GM23338 (cell line): ENCODE data around the gene TAB3. TPM values are rescaled to one million over a fixed set of nuclear protein-coding genes. Genes with fewer than 3 reads are reported as not detected.

Source experiments
- ATAC-seq: fragments of 200-7000 bp; cut with Tn5 transposase; 3 replicates; pipeline ENCODE4 v1.9.1; 2020
- DNase-seq: peaks from one replicate; pipeline ENCODE4 v3.0.0-alpha.2; 2015; ENCODE audit warnings: low spot score
- H2AFZ ChIP-seq: fragments of 200-600 bp; sonication (generic); 2 replicates; pipeline ENCODE4 v1.8.0; 2016; ENCODE audit warnings: antibody characterized with exemption, mild to moderate bottlenecking, moderate library complexity
- H3F3A ChIP-seq: fragments of 200-600 bp; sonication (generic); replicated peaks from 2 replicates; pipeline ENCODE4 v1.8.0; 2017; ENCODE audit warnings: antibody characterized with exemption, mixed run types, low read depth
- H3K27ac ChIP-seq: fragments of 200-600 bp; sonication (generic); 2 replicates; pipeline ENCODE4 v1.6.1; 2016; ENCODE audit warnings: low read depth
- H3K27me3 ChIP-seq: fragments of 200-600 bp; sonication (generic); 2 replicates; pipeline ENCODE4 v1.8.0; 2016; ENCODE audit warnings: mild to moderate bottlenecking, mixed run types, moderate library complexity; ENCODE audit not compliant: insufficient read depth
- H3K36me3 ChIP-seq: fragments of 200-600 bp; sonication (generic); 2 replicates; pipeline ENCODE4 v1.8.0; 2016; ENCODE audit warnings: mild to moderate bottlenecking; ENCODE audit not compliant: insufficient read depth
- H3K4me1 ChIP-seq: fragments of 200-600 bp; sonication (generic); 2 replicates; pipeline ENCODE4 v1.8.0; 2016; ENCODE audit warnings: mild to moderate bottlenecking, moderate library complexity; ENCODE audit not compliant: insufficient read depth
- H3K4me2 ChIP-seq: fragments of 200-600 bp; sonication (generic); 2 replicates; pipeline ENCODE4 v1.7.1; 2017; ENCODE audit warnings: mixed run types
- H3K4me3 ChIP-seq: fragments of 200-600 bp; sonication (generic); 2 replicates; pipeline ENCODE4 v1.6.1; 2016; ENCODE audit warnings: mixed run types
- H3K79me2 ChIP-seq: fragments of 200-600 bp; sonication (generic); replicated peaks from 2 replicates; pipeline ENCODE4 v1.8.0; 2017; ENCODE audit warnings: mild to moderate bottlenecking; ENCODE audit not compliant: insufficient read depth
- H3K9me2 ChIP-seq: fragments of 200-600 bp; sonication (generic); 2 replicates; pipeline ENCODE4 v1.8.0; 2017; ENCODE audit not compliant: insufficient read depth
- H4K20me1 ChIP-seq: fragments of 200-600 bp; sonication (generic); replicated peaks from 2 replicates; pipeline ENCODE4 v1.8.0; 2017; ENCODE audit warnings: mild to moderate bottlenecking; ENCODE audit not compliant: insufficient read depth
- H3K27ac Mint-ChIP-seq: 2 replicates; pipeline ENCODE4 v1.8.0; 2020; ENCODE audit warnings: inconsistent platforms, mild to moderate bottlenecking, moderate library complexity, mixed read lengths
- H3K27me3 Mint-ChIP-seq: 3 replicates; pipeline ENCODE4 v1.8.0; 2022; ENCODE audit warnings: low read depth, mild to moderate bottlenecking, moderate library complexity, mixed read lengths, inconsistent platforms; ENCODE audit not compliant: insufficient read depth, poor library complexity
- H3K36me3 Mint-ChIP-seq: 3 replicates; pipeline ENCODE4 v1.8.0; 2021; ENCODE audit warnings: low read depth, mild to moderate bottlenecking, inconsistent platforms, moderate library complexity, mixed read lengths
- H3K4me1 Mint-ChIP-seq: 3 replicates; pipeline ENCODE4 v1.8.0; 2020; ENCODE audit warnings: mild to moderate bottlenecking, inconsistent platforms, mixed read lengths
- H3K4me3 Mint-ChIP-seq: 3 replicates; pipeline ENCODE4 v1.8.0; 2021; ENCODE audit warnings: moderate library complexity, mild to moderate bottlenecking, inconsistent platforms, mixed read lengths
- H3K9me3 Mint-ChIP-seq: 3 replicates; pipeline ENCODE4 v1.8.0; 2020; ENCODE audit warnings: moderate library complexity, mild to moderate bottlenecking, inconsistent platforms, mixed read lengths
- EZH2phosphoT487 ChIP-seq: fragments of 200-600 bp; sonication (generic); IDR thresholded peaks from one replicate; pipeline ENCODE4 v1.8.1; 2018; ENCODE audit warnings: antibody characterized with exemption; ENCODE audit not compliant: unreplicated experiment
- POLR2AphosphoS5 ChIP-seq: IDR thresholded peaks from 2 replicates; pipeline ENCODE4 v1.6.1; 2016; ENCODE audit warnings: antibody characterized with exemption, low read depth
- STAT1 ChIP-seq: IDR thresholded peaks from one replicate; pipeline ENCODE4 v1.6.1; 2016; ENCODE audit warnings: antibody characterized with exemption; ENCODE audit not compliant: unreplicated experiment
- ZNF331 ChIP-seq: fragments of 250-450 bp; sonication (Bioruptor Pico); IDR thresholded peaks from 2 replicates; pipeline ENCODE4 v1.5.0; 2020; ENCODE audit warnings: low read depth, mild to moderate bottlenecking, moderate library complexity
- polyA plus RNA-seq: library from polyadenylated mRNA; unstranded; fragments of >200 nt; fragmentation: Nextera tagmentation; extraction: Ambion mirVana; gene quantifications from 2 replicates; pipeline ENCODE4 v1.2.1, GENCODE V29; 2016
- total RNA-seq: library from RNA; depleted of rRNA; stranded (reverse); fragments of >200 nt; shearing (Covaris generic); gene quantifications from 2 replicates; pipeline ENCODE4 v1.2.3, GENCODE V29; 2014
- TF ChIP-seq, protein P1 (sequence below): IDR thresholded peaks from one replicate; pipeline ENCODE4 v1.6.1; 2018; ENCODE audit warnings: antibody characterized with exemption; ENCODE audit not compliant: unreplicated experiment
- TF ChIP-seq, protein P2 (sequence below), 2 experiments: fragments of 200-600 bp in 1 of 2; sonication (generic) in 1 of 2; conservative IDR thresholded peaks; 2 replicates each; pipeline versions ENCODE4 v1.5.1 to v1.6.1; 2016 to 2017; ENCODE audit warnings: antibody characterized with exemption in 2 of 2, low read depth in 2 of 2, mild to moderate bottlenecking in 2 of 2, moderate library complexity in 1 of 2
- TF ChIP-seq, protein P3 (sequence below): fragments of 250-450 bp; sonication (Bioruptor Pico); IDR thresholded peaks from 2 replicates; pipeline ENCODE4 v1.5.0; 2020; ENCODE audit warnings: mild to moderate bottlenecking, moderate library complexity

TAB3 gene
- total and polyA plus RNA-seq, 2 experiments from 2014 or later: 4.4 to 21.7 TPM

GRCh38 chrX:30858098-30858497, 31.0 kb downstream of the TAB3 start (continued):
- TF ChIP-seq POLR2AphosphoS5 (no peak), STAT1 (no peak), EZH2phosphoT487 (no peak), ZNF331 (CRISPR knock-in tag) (no peak)
- TF ChIP-seq, protein P1, sequence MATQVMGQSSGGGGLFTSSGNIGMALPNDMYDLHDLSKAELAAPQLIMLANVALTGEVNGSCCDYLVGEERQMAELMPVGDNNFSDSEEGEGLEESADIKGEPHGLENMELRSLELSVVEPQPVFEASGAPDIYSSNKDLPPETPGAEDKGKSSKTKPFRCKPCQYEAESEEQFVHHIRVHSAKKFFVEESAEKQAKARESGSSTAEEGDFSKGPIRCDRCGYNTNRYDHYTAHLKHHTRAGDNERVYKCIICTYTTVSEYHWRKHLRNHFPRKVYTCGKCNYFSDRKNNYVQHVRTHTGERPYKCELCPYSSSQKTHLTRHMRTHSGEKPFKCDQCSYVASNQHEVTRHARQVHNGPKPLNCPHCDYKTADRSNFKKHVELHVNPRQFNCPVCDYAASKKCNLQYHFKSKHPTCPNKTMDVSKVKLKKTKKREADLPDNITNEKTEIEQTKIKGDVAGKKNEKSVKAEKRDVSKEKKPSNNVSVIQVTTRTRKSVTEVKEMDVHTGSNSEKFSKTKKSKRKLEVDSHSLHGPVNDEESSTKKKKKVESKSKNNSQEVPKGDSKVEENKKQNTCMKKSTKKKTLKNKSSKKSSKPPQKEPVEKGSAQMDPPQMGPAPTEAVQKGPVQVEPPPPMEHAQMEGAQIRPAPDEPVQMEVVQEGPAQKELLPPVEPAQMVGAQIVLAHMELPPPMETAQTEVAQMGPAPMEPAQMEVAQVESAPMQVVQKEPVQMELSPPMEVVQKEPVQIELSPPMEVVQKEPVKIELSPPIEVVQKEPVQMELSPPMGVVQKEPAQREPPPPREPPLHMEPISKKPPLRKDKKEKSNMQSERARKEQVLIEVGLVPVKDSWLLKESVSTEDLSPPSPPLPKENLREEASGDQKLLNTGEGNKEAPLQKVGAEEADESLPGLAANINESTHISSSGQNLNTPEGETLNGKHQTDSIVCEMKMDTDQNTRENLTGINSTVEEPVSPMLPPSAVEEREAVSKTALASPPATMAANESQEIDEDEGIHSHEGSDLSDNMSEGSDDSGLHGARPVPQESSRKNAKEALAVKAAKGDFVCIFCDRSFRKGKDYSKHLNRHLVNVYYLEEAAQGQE: no peak
- TF ChIP-seq, protein P2, sequence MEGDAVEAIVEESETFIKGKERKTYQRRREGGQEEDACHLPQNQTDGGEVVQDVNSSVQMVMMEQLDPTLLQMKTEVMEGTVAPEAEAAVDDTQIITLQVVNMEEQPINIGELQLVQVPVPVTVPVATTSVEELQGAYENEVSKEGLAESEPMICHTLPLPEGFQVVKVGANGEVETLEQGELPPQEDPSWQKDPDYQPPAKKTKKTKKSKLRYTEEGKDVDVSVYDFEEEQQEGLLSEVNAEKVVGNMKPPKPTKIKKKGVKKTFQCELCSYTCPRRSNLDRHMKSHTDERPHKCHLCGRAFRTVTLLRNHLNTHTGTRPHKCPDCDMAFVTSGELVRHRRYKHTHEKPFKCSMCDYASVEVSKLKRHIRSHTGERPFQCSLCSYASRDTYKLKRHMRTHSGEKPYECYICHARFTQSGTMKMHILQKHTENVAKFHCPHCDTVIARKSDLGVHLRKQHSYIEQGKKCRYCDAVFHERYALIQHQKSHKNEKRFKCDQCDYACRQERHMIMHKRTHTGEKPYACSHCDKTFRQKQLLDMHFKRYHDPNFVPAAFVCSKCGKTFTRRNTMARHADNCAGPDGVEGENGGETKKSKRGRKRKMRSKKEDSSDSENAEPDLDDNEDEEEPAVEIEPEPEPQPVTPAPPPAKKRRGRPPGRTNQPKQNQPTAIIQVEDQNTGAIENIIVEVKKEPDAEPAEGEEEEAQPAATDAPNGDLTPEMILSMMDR (conservative IDR thresholded peaks at IDR 0.05; ENCODE audit: low read depth in 2 of 2): no peak

GRCh38 chrX:30851449-30851848, 37.6 kb downstream of the TAB3 start:
- H3K4me1 ChIP-seq: peaks cover 3% of the 10 kb centered on the region; the same call in 1 of the 2 replicates
- H4K20me1 ChIP-seq: no peaks in the 10 kb centered on the region
- Mint-ChIP-seq H3K4me1 (no peaks in the 10 kb centered on the region; the same call in 2 of the 3 replicates), H3K27ac (no peak overlapping the region), H3K9me3 (no peaks in the 10 kb centered on the region), H3K36me3 (peaks cover 15% of the 10 kb centered on the region), H3K27me3 (no peaks in the 10 kb centered on the region), H3K4me3 (no peak overlapping the region)
- no peak for DNase-seq
- no peak overlapping the region for H3K4me3 ChIP-seq
- no peaks in the 10 kb centered on the region for H3F3A ChIP-seq
- no peaks in the 10 kb centered on the region for H3K27me3 ChIP-seq
- no peak overlapping the region for H3K27ac ChIP-seq
- ATAC-seq: no peak
- no peaks in the 10 kb centered on the region for H3K9me2 ChIP-seq
- no peak overlapping the region for H3K4me2 ChIP-seq
- no peaks in the 10 kb centered on the region for H3K36me3 ChIP-seq
- no peak overlapping the region for H2AFZ ChIP-seq
- TF ChIP-seq, protein P3, sequence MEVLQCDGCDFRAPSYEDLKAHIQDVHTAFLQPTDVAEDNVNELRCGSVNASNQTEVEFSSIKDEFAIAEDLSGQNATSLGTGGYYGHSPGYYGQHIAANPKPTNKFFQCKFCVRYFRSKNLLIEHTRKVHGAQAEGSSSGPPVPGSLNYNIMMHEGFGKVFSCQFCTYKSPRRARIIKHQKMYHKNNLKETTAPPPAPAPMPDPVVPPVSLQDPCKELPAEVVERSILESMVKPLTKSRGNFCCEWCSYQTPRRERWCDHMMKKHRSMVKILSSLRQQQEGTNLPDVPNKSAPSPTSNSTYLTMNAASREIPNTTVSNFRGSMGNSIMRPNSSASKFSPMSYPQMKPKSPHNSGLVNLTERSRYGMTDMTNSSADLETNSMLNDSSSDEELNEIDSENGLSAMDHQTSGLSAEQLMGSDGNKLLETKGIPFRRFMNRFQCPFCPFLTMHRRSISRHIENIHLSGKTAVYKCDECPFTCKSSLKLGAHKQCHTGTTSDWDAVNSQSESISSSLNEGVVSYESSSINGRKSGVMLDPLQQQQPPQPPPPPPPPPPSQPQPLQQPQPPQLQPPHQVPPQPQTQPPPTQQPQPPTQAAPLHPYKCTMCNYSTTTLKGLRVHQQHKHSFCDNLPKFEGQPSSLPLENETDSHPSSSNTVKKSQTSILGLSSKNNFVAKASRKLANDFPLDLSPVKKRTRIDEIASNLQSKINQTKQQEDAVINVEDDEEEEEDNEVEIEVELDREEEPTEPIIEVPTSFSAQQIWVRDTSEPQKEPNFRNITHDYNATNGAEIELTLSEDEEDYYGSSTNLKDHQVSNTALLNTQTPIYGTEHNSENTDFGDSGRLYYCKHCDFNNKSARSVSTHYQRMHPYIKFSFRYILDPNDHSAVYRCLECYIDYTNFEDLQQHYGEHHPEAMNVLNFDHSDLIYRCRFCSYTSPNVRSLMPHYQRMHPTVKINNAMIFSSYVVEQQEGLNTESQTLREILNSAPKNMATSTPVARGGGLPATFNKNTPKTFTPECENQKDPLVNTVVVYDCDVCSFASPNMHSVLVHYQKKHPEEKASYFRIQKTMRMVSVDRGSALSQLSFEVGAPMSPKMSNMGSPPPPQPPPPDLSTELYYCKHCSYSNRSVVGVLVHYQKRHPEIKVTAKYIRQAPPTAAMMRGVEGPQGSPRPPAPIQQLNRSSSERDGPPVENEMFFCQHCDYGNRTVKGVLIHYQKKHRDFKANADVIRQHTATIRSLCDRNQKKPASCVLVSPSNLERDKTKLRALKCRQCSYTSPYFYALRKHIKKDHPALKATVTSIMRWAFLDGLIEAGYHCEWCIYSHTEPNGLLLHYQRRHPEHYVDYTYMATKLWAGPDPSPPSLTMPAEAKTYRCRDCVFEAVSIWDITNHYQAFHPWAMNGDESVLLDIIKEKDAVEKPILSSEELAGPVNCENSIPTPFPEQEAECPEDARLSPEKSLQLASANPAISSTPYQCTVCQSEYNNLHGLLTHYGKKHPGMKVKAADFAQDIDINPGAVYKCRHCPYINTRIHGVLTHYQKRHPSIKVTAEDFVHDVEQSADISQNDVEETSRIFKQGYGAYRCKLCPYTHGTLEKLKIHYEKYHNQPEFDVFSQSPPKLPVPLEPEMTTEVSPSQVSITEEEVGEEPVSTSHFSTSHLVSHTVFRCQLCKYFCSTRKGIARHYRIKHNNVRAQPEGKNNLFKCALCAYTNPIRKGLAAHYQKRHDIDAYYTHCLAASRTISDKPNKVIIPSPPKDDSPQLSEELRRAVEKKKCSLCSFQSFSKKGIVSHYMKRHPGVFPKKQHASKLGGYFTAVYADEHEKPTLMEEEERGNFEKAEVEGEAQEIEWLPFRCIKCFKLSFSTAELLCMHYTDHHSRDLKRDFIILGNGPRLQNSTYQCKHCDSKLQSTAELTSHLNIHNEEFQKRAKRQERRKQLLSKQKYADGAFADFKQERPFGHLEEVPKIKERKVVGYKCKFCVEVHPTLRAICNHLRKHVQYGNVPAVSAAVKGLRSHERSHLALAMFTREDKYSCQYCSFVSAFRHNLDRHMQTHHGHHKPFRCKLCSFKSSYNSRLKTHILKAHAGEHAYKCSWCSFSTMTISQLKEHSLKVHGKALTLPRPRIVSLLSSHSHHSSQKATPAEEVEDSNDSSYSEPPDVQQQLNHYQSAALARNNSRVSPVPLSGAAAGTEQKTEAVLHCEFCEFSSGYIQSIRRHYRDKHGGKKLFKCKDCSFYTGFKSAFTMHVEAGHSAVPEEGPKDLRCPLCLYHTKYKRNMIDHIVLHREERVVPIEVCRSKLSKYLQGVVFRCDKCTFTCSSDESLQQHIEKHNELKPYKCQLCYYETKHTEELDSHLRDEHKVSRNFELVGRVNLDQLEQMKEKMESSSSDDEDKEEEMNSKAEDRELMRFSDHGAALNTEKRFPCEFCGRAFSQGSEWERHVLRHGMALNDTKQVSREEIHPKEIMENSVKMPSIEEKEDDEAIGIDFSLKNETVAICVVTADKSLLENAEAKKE: no peak
- TF ChIP-seq STAT1 (no peak), EZH2phosphoT487 (no peak)
- no peaks in the 10 kb centered on the region for H3K79me2 ChIP-seq
